Endothelial cell of umbilical vein (primary cell): ENCODE results near the gene PRDM2. TPM values are rescaled to one million over a fixed set of nuclear protein-coding genes. Genes with fewer than 3 reads are reported as not detected.

ENCODE experiments used
- BruUV-seq: library from RNA; stranded (reverse); fragments of 400-500 nt; replicated peaks from 2 replicates; lab custom pipeline; 2021; lab: Mats Ljungman, UMichigan
- CTCF ChIA-PET: fragments of 300-600, 350-600 bp; sonication (Branson Sonifier 250); formaldehyde crosslinking; loops from one replicate; lab custom pipeline; 2021; ENCODE audit warnings: antibody characterized with exemption, inconsistent platforms; lab: Charles Lee
- POLR2A ChIA-PET: fragments of 300-600, 350-600 bp; sonication (Branson Sonifier 250); formaldehyde crosslinking; loops from one replicate; lab custom pipeline; 2021; ENCODE audit warnings: antibody characterized with exemption, inconsistent platforms; lab: Charles Lee
- DNase-seq: peaks from one replicate; pipeline ENCODE4 v3.0.0-alpha.2; 2011; ENCODE audit warnings: low read depth, low spot score
- FAIRE-seq: peaks from 2 replicates; lab custom pipeline; 2011; peaks lifted over from hg19 to GRCh38; lab: Jason Lieb, UNC
- H2AFZ ChIP-seq: 2 replicates; pipeline ENCODE4 v1.6.0; 2012; ENCODE audit warnings: low read depth, low read length, control low read depth, inconsistent platforms
- H3K27ac ChIP-seq: 2 replicates; pipeline ENCODE4 v1.5.1; 2011; ENCODE audit warnings: low read depth, mild to moderate bottlenecking, control low read depth, low read length, moderate library complexity; ENCODE audit not compliant: insufficient read depth
- H3K27me3 ChIP-seq, 2 experiments: 2 replicates each; pipeline versions ENCODE4 v1.6.0 to v1.6.1; 2011; ENCODE audit warnings: low read length in 2 of 2, mixed read lengths in 1 of 2; ENCODE audit not compliant: control insufficient read depth in 2 of 2, insufficient read depth in 2 of 2
- H3K36me3 ChIP-seq, 2 experiments: 2 replicates in 1 of 2; 3 replicates in 1 of 2; pipeline ENCODE4 v1.5.1; 2011; ENCODE audit warnings: low read length in 2 of 2, mild to moderate bottlenecking in 1 of 2, moderate library complexity in 1 of 2; ENCODE audit not compliant: control insufficient read depth in 2 of 2, insufficient read depth in 2 of 2; ENCODE audit errors: extremely low read depth in 1 of 2
- H3K4me1 ChIP-seq: 3 replicates; pipeline ENCODE4 v1.5.1; 2011; ENCODE audit warnings: mild to moderate bottlenecking, low read length; ENCODE audit not compliant: control insufficient read depth, insufficient read depth; ENCODE audit errors: extremely low read depth
- H3K4me2 ChIP-seq: 2 replicates; pipeline ENCODE4 v1.6.1; 2011; ENCODE audit warnings: low read length, control low read depth, mixed read lengths; ENCODE audit not compliant: insufficient read depth
- H3K4me3 ChIP-seq, 3 experiments: fragments of 200-600 bp in 1 of 3; sonication (generic), shearing (Covaris generic) in 1 of 3; replicated peaks in 1 of 3; 2 replicates each; pipeline ENCODE4 v1.5.1; 2011 to 2016; ENCODE audit warnings: control low read depth in 3 of 3, low read length in 3 of 3, mild to moderate bottlenecking in 2 of 3, inconsistent platforms in 1 of 3, low read depth in 1 of 3, moderate library complexity in 1 of 3; ENCODE audit not compliant: insufficient read depth in 1 of 3
- H3K79me2 ChIP-seq: 2 replicates; pipeline ENCODE4 v1.6.0; 2012; ENCODE audit warnings: low read length, inconsistent platforms; ENCODE audit not compliant: control insufficient read depth, insufficient read depth
- H3K9ac ChIP-seq: replicated peaks from 2 replicates; pipeline ENCODE3; 2011; ENCODE audit warnings: low read length, control low read depth; ENCODE audit not compliant: insufficient read depth; ENCODE audit errors: extremely low read depth
- H3K9me1 ChIP-seq: replicated peaks from 3 replicates; pipeline ENCODE4 v1.6.0; 2011; ENCODE audit warnings: mild to moderate bottlenecking, low read length; ENCODE audit not compliant: control insufficient read depth, insufficient read depth; ENCODE audit errors: extremely low read depth
- H3K9me3 ChIP-seq: replicated peaks from 2 replicates; pipeline ENCODE4 v1.5.1; 2012; ENCODE audit warnings: low read length, inconsistent platforms; ENCODE audit not compliant: control insufficient read depth, insufficient read depth
- H4K20me1 ChIP-seq: replicated peaks from 2 replicates; pipeline ENCODE3; 2011; ENCODE audit warnings: mild to moderate bottlenecking, low read length; ENCODE audit not compliant: control insufficient read depth, insufficient read depth; ENCODE audit errors: extremely low read depth
- CTCF ChIP-seq, 2 donors: IDR thresholded peaks; 1 replicate in 1 of 2; 2 replicates in 1 of 2; pipeline ENCODE4 v1.5.1; 2011; ENCODE audit warnings: low read length in 2 of 2, mild to moderate bottlenecking in 2 of 2, moderate library complexity in 2 of 2, control low read depth in 1 of 2, inconsistent platforms in 1 of 2, low read depth in 1 of 2; ENCODE audit not compliant: insufficient read depth in 1 of 2; ENCODE audit errors: extremely low read depth in 1 of 2
- EZH2 ChIP-seq: IDR thresholded peaks from 2 replicates; pipeline ENCODE4 v1.6.1; 2012; ENCODE audit warnings: borderline replicate concordance, low read depth, mild to moderate bottlenecking, moderate library complexity, low read length, inconsistent platforms; ENCODE audit not compliant: severe bottlenecking
- FOS ChIP-seq: IDR thresholded peaks from 2 replicates; pipeline ENCODE4 v1.6.1; 2011; ENCODE audit warnings: mild to moderate bottlenecking, low read length, moderate library complexity, borderline replicate concordance; ENCODE audit not compliant: insufficient read depth
- GATA2 ChIP-seq: IDR thresholded peaks from 2 replicates; pipeline ENCODE4 v1.7.0; 2011; ENCODE audit warnings: low read depth, mild to moderate bottlenecking, moderate library complexity, mixed read lengths, low read length; ENCODE audit not compliant: insufficient read length, insufficient read depth
- JUN ChIP-seq: IDR thresholded peaks from 2 replicates; pipeline ENCODE4 v1.6.1; 2011; ENCODE audit warnings: borderline replicate concordance, low read depth; ENCODE audit not compliant: insufficient read length, insufficient read depth
- MYC ChIP-seq: IDR thresholded peaks from one replicate; pipeline ENCODE4 v1.6.1; 2011; ENCODE audit warnings: mild to moderate bottlenecking, low read depth, low read length
- POLR2A ChIP-seq: IDR thresholded peaks from 2 replicates; pipeline ENCODE4 v1.6.1; 2012; ENCODE audit warnings: low read depth, mild to moderate bottlenecking, control low read depth, low read length
- POLR2AphosphoS5 ChIP-seq: IDR thresholded peaks from 2 replicates; pipeline ENCODE4 v1.6.1; 2012; ENCODE audit warnings: low read depth, mild to moderate bottlenecking, control low read depth, low read length, moderate library complexity; ENCODE audit not compliant: insufficient read depth
- dilution Hi-C: fragments of 300-500 bp; cut with MboI; formaldehyde crosslinking; loops from one replicate; pipeline ENCODE4 v1.15.0; 2019; ENCODE audit warnings: low sequenced_read_pairs; ENCODE audit not compliant: extremely low pct_ligation_motif_present
- intact Hi-C: fragments of 100-400 bp; cut with micrococcal nuclease; formaldehyde crosslinking; loops from one replicate; pipeline ENCODE4 v1.10.0; 2022
- polyA plus RNA-seq, 4 experiments: library from polyadenylated mRNA; depleted of rRNA in 3 of 4; stranded (reverse) in 3 of 4; unstranded in 1 of 4; fragments of >200 nt; gene quantifications; 2 replicates each; pipeline versions ENCODE4 v1.2.1 to v1.2.3, GENCODE V29; 2011 to 2012; ENCODE audit warnings: missing spikeins in 1 of 4
- total RNA-seq: library from RNA; stranded (reverse); gene quantifications from 2 replicates; pipeline ENCODE4 v1.2.3, GENCODE V29; 2021
- TF ChIP-seq, protein P1 (sequence below): IDR thresholded peaks from 2 replicates; pipeline ENCODE4 v1.6.1; 2011; ENCODE audit not compliant: insufficient read depth, insufficient read length

Gene PRDM2
- total and polyA plus RNA-seq, 2 donors (not counting 3 experiments of a cell fraction or from before 2014, with no cell fraction given) = 11.3 to 35.7 TPM

DNA sequence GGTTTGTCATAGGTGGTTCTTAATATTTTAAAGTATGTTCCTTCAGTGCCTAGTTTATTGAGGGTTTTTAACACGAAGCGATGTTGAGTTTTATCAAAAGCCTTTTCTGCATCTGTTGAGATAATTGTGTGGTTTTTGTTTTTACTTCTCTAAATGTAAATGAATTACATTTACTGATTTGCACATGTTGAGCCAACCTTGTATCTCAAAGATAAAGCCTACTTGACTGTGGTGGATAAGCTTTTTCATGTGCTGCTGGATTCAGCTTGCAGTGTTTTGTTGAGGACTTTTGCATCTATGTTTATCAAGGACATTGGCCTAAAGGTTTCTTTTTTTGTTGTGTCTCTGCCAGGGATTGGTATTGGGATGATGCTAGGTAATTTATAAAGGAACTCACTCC, 142.5 kb downstream of the PRDM2 start:
- ChIA-PET CTCF (no interaction called here), POLR2A (no interaction called here)
- H3K4me2 ChIP-seq = no peak overlapping the region
- dilution Hi-C loops (no loop called here), intact Hi-C loops (no loop called here)
- H3K36me3 ChIP-seq = no peaks in the 10 kb centered on the region
- H3K9ac ChIP-seq = no peak overlapping the region
- TF ChIP-seq MYC = no peak
- no peak for TF ChIP-seq FOS
- TF ChIP-seq POLR2A = no peak
- no peak for TF ChIP-seq JUN
- TF ChIP-seq, protein P1, sequence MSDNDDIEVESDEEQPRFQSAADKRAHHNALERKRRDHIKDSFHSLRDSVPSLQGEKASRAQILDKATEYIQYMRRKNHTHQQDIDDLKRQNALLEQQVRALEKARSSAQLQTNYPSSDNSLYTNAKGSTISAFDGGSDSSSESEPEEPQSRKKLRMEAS = no peak
- no peak for TF ChIP-seq CTCF (IDR thresholded peaks at IDR 0.05; ENCODE audit: extremely low read depth in 1 of 2, insufficient read depth in 1 of 2, low read depth in 1 of 2, low read length in 2 of 2)
- TF ChIP-seq POLR2AphosphoS5 = no peak
- TF ChIP-seq GATA2 = no peak
- TF ChIP-seq EZH2 = no peak
- no peaks in the 10 kb centered on the region for H3K4me1 ChIP-seq
- BruUV-seq = no TSS peak
- H3K27ac ChIP-seq = no peak overlapping the region
- H3K9me3 ChIP-seq = no peaks in the 10 kb centered on the region
- H3K27me3 ChIP-seq = no peaks in the 10 kb centered on the region
- DNase-seq (no peak), FAIRE-seq (no peak)
- H3K79me2 ChIP-seq = no peaks in the 10 kb centered on the region
- no peak overlapping the region for H3K4me3 ChIP-seq
- H4K20me1 ChIP-seq = no peaks in the 10 kb centered on the region
- no peaks in the 10 kb centered on the region for H3K9me1 ChIP-seq
- H2AFZ ChIP-seq = no peak overlapping the region
